ENCODE data around the gene ADAMTS12.

The ADAMTS12 gene

GRCh38 chr5:33649549-33650482 is 242.0 kb downstream of the ADAMTS12 start:
- peak; percentile 9 for DNase-seq (ENCODE audit: low spot score)

- DNase-seq (ENCODE audit: low spot score): peak; percentile 1
These were observed 249.9 kb downstream of the ADAMTS12 start for GRCh38 chr5:33641744-33642505.

GRCh38 chr5:33639474-33639873 is 252.3 kb downstream of the ADAMTS12 start:
- no peak for DNase-seq (ENCODE audit: low spot score)

GRCh38 chr5:33637011-33637410 is 254.8 kb downstream of the ADAMTS12 start:
- DNase-seq (ENCODE audit: low spot score): no peak

GRCh38 chr5:33635582-33635981 is 256.2 kb downstream of the ADAMTS12 start:
- DNase-seq (ENCODE audit: low spot score): no peak

- DNase-seq (ENCODE audit: low spot score): no peak
These were observed 258.1 kb downstream of the ADAMTS12 start for GRCh38 chr5:33633699-33634098.

GRCh38 chr5:33631786-33632185 is 260.0 kb downstream of the ADAMTS12 start:
- DNase-seq (ENCODE audit: low spot score): no peak

GRCh38 chr5:33631139-33631538 is 260.7 kb downstream of the ADAMTS12 start:
- no peak for DNase-seq (ENCODE audit: low spot score)

GRCh38 chr5:33629999-33630398 is 261.8 kb downstream of the ADAMTS12 start:
- DNase-seq (ENCODE audit: low spot score): no peak

- DNase-seq (ENCODE audit: low spot score): no peak
These were observed 263.0 kb downstream of the ADAMTS12 start for GRCh38 chr5:33628796-33629195.

GRCh38 chr5:33621514-33621913 is 270.3 kb downstream of the ADAMTS12 start:
- no peak for DNase-seq (ENCODE audit: low spot score)

GRCh38 chr5:33614039-33614438 is 277.8 kb downstream of the ADAMTS12 start:
- no peak for DNase-seq (ENCODE audit: low spot score)

GRCh38 chr5:33612386-33612785 is 279.4 kb downstream of the ADAMTS12 start:
- no peak for DNase-seq (ENCODE audit: low spot score)

- no peak for DNase-seq (ENCODE audit: low spot score)
These were observed 279.9 kb downstream of the ADAMTS12 start for GRCh38 chr5:33611877-33612276.

- DNase-seq (ENCODE audit: low spot score): no peak
These were observed 283.3 kb downstream of the ADAMTS12 start for GRCh38 chr5:33608344-33609041.

- no peak for DNase-seq (ENCODE audit: low spot score)
These were observed 287.3 kb downstream of the ADAMTS12 start for GRCh38 chr5:33604503-33604902.

- no peak for DNase-seq (ENCODE audit: low spot score)
These were observed 289.9 kb downstream of the ADAMTS12 start for GRCh38 chr5:33601881-33602280.

GRCh38 chr5:33595303-33595702 is 296.5 kb downstream of the ADAMTS12 start:
- DNase-seq (ENCODE audit: low spot score): no peak

- no peak for DNase-seq (ENCODE audit: low spot score)
These were observed 297.8 kb downstream of the ADAMTS12 start for GRCh38 chr5:33594006-33594405.

- no peak for DNase-seq (ENCODE audit: low spot score)
These were observed 299.5 kb downstream of the ADAMTS12 start for GRCh38 chr5:33592245-33592644.

GRCh38 chr5:33588654-33589372 is 303.0 kb downstream of the ADAMTS12 start:
- DNase-seq (ENCODE audit: low spot score): no peak

- no peak for DNase-seq (ENCODE audit: low spot score)
These were observed 308.5 kb downstream of the ADAMTS12 start for GRCh38 chr5:33583332-33583731.
